H1 (cell line): ENCODE data around the gene CD7.

Source experiments
- EGR1 ChIP-seq: IDR thresholded peaks from 2 replicates; pipeline ENCODE4 v1.6.1; 2011; ENCODE audit warnings: low read depth, low read length, borderline replicate concordance
- EP300 ChIP-seq, 2 experiments: IDR thresholded peaks; 1 replicate in 1 of 2; 2 replicates in 1 of 2; pipeline ENCODE4 v1.6.1; 2011 to 2012; ENCODE audit warnings: low read depth in 2 of 2, low read length in 2 of 2, mild to moderate bottlenecking in 2 of 2, borderline replicate concordance in 1 of 2, inconsistent platforms in 1 of 2, moderate library complexity in 1 of 2
- EZH2 ChIP-seq: fragments of 200-600 bp; sonication (generic); IDR thresholded peaks from 2 replicates; pipeline ENCODE4 v1.7.1; 2012; ENCODE audit warnings: low read depth, mild to moderate bottlenecking, moderate library complexity, low read length, inconsistent platforms; ENCODE audit not compliant: severe bottlenecking
- POLR2A ChIP-seq, 2 experiments: IDR thresholded peaks; 1 replicate in 1 of 2; 2 replicates in 1 of 2; pipeline ENCODE4 v1.6.1; 2011; ENCODE audit warnings: low read depth in 2 of 2, low read length in 2 of 2, mild to moderate bottlenecking in 2 of 2; ENCODE audit errors: control extremely low read depth in 1 of 2
- POLR2AphosphoS5 ChIP-seq: IDR thresholded peaks from 2 replicates; pipeline ENCODE4 v1.6.1; 2011; ENCODE audit warnings: low read depth, low read length
- RFX5 ChIP-seq: IDR thresholded peaks from 2 replicates; pipeline ENCODE4 v1.6.1; 2011; ENCODE audit warnings: low read depth, low read length, improper control_type of control experiment, borderline replicate concordance
- TF ChIP-seq, protein P1 (sequence below), 3 experiments: IDR thresholded peaks; 1 replicate in 2 of 3; 2 replicates in 1 of 3; pipeline versions ENCODE4 v1.5.1 to v1.6.1; 2011; ENCODE audit warnings: low read length in 3 of 3, mild to moderate bottlenecking in 3 of 3, inconsistent platforms in 2 of 3, low read depth in 1 of 3, moderate library complexity in 1 of 3; ENCODE audit not compliant: insufficient read depth in 1 of 3; ENCODE audit errors: control extremely low read depth in 1 of 3

DNA sequence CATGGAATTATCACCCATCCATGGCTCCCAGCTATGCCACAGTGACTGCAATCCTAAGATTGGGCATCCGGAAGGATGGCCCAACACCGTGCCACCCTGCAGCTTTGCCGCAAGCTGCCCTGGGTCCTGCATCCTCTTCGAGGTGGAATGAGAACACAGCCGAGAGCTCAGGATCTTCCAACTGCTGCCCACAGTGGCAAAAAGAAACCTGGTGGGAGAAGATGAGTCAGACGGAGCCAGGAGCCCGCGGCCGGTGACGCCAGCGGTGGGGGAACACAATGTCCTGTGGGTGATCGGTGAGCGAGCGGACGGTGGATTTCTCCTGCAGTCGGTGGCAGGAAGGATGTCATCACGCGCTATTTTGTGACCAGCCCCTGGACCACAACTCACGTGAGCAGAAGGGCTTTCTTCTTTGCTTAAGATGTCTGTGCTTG lies 20.1 kb downstream of the CD7 start:
- TF ChIP-seq POLR2A (IDR thresholded peaks at IDR 0.05; ENCODE audit: control extremely low read depth in 1 of 2, low read depth in 2 of 2, low read length in 2 of 2) (no peak), EP300 (IDR thresholded peaks at IDR 0.05; ENCODE audit: borderline replicate concordance in 1 of 2, low read depth in 2 of 2, low read length in 2 of 2) (no peak), EZH2 (no peak), POLR2AphosphoS5 (no peak), RFX5 (no peak), EGR1 (no peak)
- TF ChIP-seq, protein P1, sequence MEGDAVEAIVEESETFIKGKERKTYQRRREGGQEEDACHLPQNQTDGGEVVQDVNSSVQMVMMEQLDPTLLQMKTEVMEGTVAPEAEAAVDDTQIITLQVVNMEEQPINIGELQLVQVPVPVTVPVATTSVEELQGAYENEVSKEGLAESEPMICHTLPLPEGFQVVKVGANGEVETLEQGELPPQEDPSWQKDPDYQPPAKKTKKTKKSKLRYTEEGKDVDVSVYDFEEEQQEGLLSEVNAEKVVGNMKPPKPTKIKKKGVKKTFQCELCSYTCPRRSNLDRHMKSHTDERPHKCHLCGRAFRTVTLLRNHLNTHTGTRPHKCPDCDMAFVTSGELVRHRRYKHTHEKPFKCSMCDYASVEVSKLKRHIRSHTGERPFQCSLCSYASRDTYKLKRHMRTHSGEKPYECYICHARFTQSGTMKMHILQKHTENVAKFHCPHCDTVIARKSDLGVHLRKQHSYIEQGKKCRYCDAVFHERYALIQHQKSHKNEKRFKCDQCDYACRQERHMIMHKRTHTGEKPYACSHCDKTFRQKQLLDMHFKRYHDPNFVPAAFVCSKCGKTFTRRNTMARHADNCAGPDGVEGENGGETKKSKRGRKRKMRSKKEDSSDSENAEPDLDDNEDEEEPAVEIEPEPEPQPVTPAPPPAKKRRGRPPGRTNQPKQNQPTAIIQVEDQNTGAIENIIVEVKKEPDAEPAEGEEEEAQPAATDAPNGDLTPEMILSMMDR (IDR thresholded peaks at IDR 0.05; ENCODE audit: control extremely low read depth in 1 of 3, insufficient read depth in 1 of 3, low read depth in 1 of 3, low read length in 3 of 3) = no peak
